NCI-H1694 (cell line): ENCODE results near the gene FOXJ1.

Experiments used
- DNase-seq: peaks from one replicate; lab custom pipeline; 2025; lab: John Stamatoyannopoulos, UW

The FOXJ1 gene

GRCh38 chr17:76160896-76161528, 20.0 kb upstream of the FOXJ1 start:
- no peak for DNase-seq

DNA sequence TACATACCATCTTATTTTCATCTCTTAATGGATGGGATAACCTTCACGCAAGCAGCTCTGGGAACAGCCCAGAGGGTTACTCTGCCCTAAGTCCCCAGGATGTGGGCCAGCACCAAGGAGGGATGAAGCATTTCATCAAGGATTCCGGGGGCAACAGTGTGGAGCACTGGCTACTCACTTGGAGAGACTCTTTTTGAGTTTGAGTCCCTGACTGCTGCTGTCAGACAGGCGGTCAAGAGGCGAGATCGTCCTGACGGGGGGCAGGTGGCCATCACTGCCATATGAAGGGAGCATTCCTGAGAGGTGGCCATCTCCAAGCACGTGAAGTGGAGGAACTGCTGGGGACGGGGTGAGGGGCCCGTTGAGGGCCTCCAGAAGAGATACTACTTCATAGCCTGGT, 18.1 kb upstream of the FOXJ1 start:
- no peak for DNase-seq

DNA sequence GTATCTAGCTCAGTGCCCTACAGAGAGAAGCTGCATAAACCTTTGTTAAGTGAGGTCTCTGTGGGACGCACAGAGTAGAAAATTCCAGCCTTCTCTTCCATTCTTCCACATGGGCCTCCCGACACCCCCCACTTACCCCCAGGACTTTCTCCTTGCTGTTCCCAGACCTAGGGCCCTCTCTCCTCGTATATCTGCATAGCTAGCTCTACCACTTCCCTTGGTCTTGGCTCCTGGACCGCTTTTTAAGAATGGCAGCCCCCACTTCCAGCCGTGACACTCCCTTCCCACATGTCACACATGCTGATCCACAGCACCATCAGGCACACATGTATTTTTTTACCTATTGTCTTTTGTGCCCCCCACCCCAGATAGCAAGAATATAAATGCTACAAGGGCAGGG, 16.7 kb upstream of the FOXJ1 start:
- DNase-seq: no peak

DNA sequence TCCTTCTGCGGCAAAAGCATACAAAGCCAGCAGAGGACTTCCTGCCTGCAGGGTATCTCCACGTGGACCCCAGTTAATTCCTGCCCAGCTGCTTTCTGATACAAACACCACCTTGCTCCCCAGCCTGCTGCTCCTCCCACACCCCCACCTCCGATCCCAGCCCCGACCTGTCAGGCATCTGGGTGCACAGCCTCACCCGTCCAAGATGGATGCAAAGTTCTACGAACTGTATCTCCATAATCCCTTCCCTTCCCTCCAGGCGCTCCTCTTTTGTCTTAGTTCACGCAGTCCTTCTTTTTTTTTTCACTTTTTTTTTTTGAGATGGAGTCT, 15.6 kb upstream of the FOXJ1 start:
- DNase-seq: no peak

GRCh38 chr17:76155988-76156661, 15.1 kb upstream of the FOXJ1 start:
- DNase-seq: no peak

- no peak for DNase-seq
Measured at GRCh38 chr17:76154936-76155845, 14.1 kb upstream of the FOXJ1 start.

DNA sequence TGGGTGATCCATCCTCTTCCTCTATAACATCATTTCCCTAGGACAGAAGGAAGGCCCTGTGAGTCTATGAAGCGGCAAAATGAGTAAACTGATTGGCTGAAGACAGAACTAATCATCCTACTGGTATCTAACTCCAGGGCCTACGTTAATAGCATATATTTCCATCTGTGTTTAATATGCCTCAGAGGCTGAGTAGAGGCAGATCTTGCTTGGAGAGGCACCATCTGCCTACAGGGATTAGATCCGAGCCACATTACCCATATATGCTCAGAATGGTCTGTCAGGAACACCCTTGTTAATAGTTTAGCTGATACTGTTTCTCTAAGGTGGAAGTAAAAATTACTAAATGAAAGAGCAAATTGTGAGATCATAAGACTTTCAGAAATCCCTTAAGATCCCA, 13.2 kb upstream of the FOXJ1 start:
- no peak for DNase-seq

DNA sequence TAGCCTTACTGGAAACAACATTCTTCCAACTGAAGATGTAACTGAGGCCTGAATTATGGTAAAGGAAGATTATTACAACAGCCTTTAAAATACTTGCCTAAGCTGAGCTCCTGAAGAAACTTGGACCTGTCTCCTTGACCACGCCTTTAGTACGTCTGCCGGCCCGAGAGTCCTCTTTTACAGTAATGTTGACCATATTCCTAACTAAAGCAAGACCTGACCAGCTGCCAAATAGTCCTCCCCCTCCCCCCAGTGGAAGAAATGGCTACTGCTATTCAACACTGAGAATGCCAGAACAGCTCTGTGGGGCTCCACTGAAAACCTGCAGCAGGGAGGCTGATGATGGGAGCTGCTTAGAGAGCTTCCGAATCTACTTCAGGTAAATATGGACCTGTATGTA, 12.6 kb upstream of the FOXJ1 start:
- no peak for DNase-seq

GRCh38 chr17:76153202-76153601, 12.2 kb upstream of the FOXJ1 start:
- no peak for DNase-seq

DNA sequence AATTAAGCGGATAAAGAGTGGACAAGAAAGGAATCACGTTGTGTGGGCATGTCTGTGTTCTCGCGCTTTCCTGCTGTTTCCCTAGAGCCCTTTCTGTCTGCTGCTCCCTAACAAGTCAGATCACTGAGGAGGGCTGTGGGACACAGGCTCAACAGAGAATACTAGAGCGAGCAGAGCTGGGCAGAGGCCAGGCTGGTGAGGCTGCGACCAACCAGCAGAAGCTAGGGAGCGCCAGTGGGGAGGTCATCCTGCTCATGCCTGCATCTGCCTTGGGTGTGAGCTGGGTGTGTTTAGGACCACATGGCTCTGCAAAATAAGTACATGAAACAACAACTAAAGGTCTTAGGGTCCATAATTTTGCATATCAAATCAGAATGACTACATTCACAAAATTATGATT, 11.5 kb upstream of the FOXJ1 start:
- no peak for DNase-seq

DNA sequence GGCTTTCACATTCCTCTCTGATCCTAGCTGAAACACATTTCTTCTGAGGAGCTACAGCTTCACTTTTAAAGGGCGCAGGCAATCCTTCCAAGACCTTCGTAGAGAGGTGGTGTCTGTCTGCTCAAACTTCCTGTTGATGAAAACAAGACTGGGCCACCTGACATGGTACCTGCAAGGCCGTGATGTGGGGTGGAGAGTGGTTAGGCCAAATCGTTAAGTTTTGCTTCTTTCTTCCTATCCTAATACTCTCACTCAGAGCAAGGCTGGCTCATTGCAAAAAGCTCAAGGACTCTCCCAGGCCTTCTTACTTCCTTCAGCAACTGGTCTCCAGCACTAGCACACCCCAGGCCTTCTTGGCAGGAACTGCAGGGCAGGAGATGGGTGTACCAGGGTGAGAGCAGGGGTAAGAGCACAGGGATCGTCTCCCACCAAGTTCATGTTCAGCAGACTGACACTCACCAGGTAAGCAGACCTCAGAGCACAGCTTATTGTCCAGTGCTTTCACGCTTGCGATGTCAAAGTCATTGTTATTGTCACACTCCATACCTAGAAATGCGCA, 10.9 kb upstream of the FOXJ1 start:
- no peak for DNase-seq

DNA sequence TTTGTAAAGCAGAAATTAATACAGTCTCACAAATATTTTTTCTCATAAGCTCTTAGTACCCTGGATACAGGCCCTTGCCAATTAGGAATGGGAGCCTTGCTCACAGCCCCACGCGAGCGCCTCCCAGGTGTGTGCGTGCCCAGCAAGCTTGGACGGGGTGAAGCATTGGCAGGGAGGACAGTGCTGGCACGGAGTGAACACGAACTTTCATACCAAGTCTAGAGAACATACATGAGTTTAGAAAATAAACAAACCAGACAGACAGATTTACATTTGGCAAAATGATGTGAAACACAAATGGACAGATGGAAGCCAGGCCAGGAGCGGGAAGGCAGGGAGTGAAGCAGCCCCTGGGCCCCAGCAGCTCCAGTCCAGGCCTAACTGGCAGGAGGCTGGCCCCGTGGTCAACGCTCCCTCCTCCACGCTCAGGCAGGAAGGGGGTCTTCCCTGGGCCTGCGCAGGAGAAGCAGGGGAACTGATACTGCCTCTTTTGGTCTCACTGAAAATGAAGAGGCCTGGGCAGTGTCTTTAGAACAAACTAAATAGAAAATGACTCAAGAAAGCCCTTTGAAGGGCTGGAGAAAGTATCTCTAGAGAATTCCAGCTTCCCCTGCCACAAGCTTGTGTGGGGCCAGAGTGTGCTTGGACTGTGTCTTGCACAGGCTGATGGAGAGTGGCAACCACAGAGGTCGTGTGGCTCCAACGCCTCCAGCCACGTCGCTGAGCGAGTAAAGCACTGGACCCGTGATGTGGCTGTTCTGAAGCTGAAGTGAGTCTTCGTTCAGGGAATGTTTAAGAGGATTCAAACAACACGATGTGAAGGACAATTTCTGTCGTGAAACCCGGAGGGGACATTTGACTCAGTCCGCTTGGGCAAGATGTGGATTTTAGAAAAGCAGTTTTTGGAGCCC, 9.9 kb upstream of the FOXJ1 start:
- DNase-seq: no peak

DNA sequence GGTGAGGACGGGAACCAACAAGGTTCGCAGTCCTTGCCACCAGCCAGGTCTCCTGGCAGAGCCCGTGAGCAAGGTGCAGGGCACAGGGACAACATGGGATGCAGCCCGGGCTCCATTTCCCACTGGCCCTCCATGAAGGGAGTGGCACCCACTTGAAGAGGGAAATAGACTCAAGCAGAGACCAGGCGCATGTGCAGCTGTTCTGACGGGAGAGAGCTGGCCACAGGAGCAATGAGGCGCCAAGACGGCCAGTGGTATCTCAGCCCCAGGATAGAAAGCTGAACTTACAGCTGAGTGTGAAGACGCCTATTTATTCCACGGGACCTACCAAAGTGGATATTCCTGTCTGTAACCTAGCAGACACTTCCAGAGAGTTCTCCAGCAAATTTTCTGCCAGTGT, 8.2 kb upstream of the FOXJ1 start:
- no peak for DNase-seq

GRCh38 chr17:76148015-76148326, 6.9 kb upstream of the FOXJ1 start:
- no peak for DNase-seq

- peak; percentile 53 for DNase-seq
Measured at GRCh38 chr17:76147211-76148014, 6.4 kb upstream of the FOXJ1 start.

GRCh38 chr17:76146053-76146851, 5.2 kb upstream of the FOXJ1 start:
- no peak for DNase-seq

- DNase-seq: no peak
Measured at GRCh38 chr17:76145231-76146052, 4.4 kb upstream of the FOXJ1 start.

GRCh38 chr17:76142585-76143041, 1.6 kb upstream of the FOXJ1 start:
- no peak for DNase-seq

DNA sequence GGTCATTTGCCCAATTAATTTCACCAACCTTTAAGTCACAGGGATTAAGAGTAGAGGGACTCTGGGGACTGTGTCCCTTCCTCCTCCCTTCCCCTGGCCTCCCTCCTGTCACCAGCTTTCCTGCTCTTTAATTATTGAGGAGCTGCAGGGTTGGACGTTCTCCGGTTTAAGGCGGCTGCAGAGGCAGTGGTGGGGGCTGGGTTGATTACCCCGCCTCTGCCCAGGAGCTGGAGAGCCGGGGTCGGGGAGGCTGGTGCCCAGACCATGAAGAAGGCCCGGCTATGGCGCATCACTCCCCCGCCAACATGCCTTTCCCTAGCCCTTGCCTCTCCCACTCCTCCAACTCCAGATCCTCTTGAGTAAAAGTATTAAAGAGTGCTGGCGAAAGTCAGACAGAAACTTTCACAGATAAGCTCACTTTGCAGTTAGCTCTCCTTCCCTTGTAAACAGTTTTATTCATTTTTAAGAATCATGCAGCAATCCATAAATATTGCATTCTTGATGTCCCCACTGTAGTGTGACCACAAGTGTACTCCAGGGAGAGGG, 1.1 kb upstream of the FOXJ1 start:
- DNase-seq: no peak
